Astrocyte (in vitro differentiated cells and primary cell): Measurements from ENCODE around the gene TRNAU1AP. TPM values are rescaled to one million over a fixed set of nuclear protein-coding genes. Genes with fewer than 3 reads are reported as not detected.
"Not testable (repeated sequence)": the region's sequence is repeated elsewhere in the genome, so short reads cannot be mapped to it uniquely, and the experiment has no call there.

ENCODE experiments used
- DNase-seq: peaks from one replicate; pipeline ENCODE4 v3.0.0-alpha.2; 2010; ENCODE audit warnings: low read depth
- FAIRE-seq: peaks from 2 replicates; lab custom pipeline; 2011; peaks lifted over from hg19 to GRCh38; lab: Jason Lieb, UNC
- H2AFZ ChIP-seq: 2 replicates; pipeline ENCODE4 v1.6.0; 2012; ENCODE audit warnings: low read depth, low read length, inconsistent platforms
- H3K27ac ChIP-seq: 2 replicates; pipeline ENCODE4 v1.5.1; 2011; ENCODE audit warnings: low read depth, low read length, inconsistent platforms
- H3K27me3 ChIP-seq: 2 replicates; pipeline ENCODE4 v1.6.0; 2011; ENCODE audit warnings: low read length, inconsistent platforms; ENCODE audit not compliant: insufficient read depth
- H3K36me3 ChIP-seq: 2 replicates; pipeline ENCODE4 v1.5.1; 2011; ENCODE audit warnings: low read length, inconsistent platforms; ENCODE audit not compliant: insufficient read depth
- H3K4me1 ChIP-seq: 2 replicates; pipeline ENCODE4 v1.5.1; 2011; ENCODE audit warnings: low read length, inconsistent platforms; ENCODE audit not compliant: insufficient read depth
- H3K4me2 ChIP-seq: 2 replicates; pipeline ENCODE4 v1.6.0; 2012; ENCODE audit warnings: low read length, inconsistent platforms
- H3K4me3 ChIP-seq: 2 replicates; pipeline ENCODE4 v1.5.1; 2011; ENCODE audit warnings: low read depth, mild to moderate bottlenecking, low read length, inconsistent platforms; ENCODE audit not compliant: insufficient read depth
- H3K79me2 ChIP-seq: 2 replicates; pipeline ENCODE4 v1.6.0; 2012; ENCODE audit warnings: mild to moderate bottlenecking, low read length, inconsistent platforms; ENCODE audit not compliant: insufficient read depth
- H3K9ac ChIP-seq: 2 replicates; pipeline ENCODE4 v1.6.0; 2012; ENCODE audit warnings: mild to moderate bottlenecking, low read length, inconsistent platforms
- H3K9me3 ChIP-seq: 2 replicates; pipeline ENCODE4 v1.5.1; 2012; ENCODE audit warnings: low read depth, mild to moderate bottlenecking, low read length, inconsistent platforms; ENCODE audit not compliant: insufficient read depth
- H4K20me1 ChIP-seq: 2 replicates; pipeline ENCODE4 v1.6.0; 2012; ENCODE audit warnings: low read length, inconsistent platforms; ENCODE audit not compliant: insufficient read depth
- H3K27ac Mint-ChIP-seq: one replicate; pipeline ENCODE4 v1.8.0; 2021; ENCODE audit warnings: mild to moderate bottlenecking, mixed read lengths; ENCODE audit not compliant: unreplicated experiment
- H3K27me3 Mint-ChIP-seq: one replicate; pipeline ENCODE4 v1.8.0; 2021; ENCODE audit warnings: low read depth, mixed read lengths; ENCODE audit not compliant: unreplicated experiment
- H3K36me3 Mint-ChIP-seq: one replicate; pipeline ENCODE4 v1.8.0; 2021; ENCODE audit warnings: low read depth, mixed read lengths; ENCODE audit not compliant: unreplicated experiment
- H3K4me1 Mint-ChIP-seq: one replicate; pipeline ENCODE4 v1.8.0; 2021; ENCODE audit warnings: low read depth, mixed read lengths; ENCODE audit not compliant: unreplicated experiment
- H3K4me3 Mint-ChIP-seq: one replicate; pipeline ENCODE4 v1.8.0; 2021; ENCODE audit warnings: mild to moderate bottlenecking, moderate library complexity, mixed read lengths; ENCODE audit not compliant: unreplicated experiment
- H3K9me3 Mint-ChIP-seq: one replicate; pipeline ENCODE4 v1.8.0; 2021; ENCODE audit warnings: mild to moderate bottlenecking, mixed read lengths; ENCODE audit not compliant: unreplicated experiment
- EZH2 ChIP-seq: IDR thresholded peaks from 2 replicates; pipeline ENCODE4 v1.6.1; 2012; ENCODE audit warnings: mild to moderate bottlenecking, low read length, inconsistent platforms; ENCODE audit not compliant: insufficient read depth
- total RNA-seq: library from RNA; stranded (reverse); gene quantifications from 2 replicates; pipeline ENCODE4 v1.2.1, GENCODE V29; 2021
- TF ChIP-seq, protein P1 (sequence below): IDR thresholded peaks from 2 replicates; pipeline ENCODE4 v1.5.1; 2011; ENCODE audit warnings: low read depth, mild to moderate bottlenecking, inconsistent platforms, low read length, moderate library complexity; ENCODE audit not compliant: insufficient read depth

TRNAU1AP gene
- total RNA-seq, 1 donor from 2014 or later: 21.7 TPM

DNA sequence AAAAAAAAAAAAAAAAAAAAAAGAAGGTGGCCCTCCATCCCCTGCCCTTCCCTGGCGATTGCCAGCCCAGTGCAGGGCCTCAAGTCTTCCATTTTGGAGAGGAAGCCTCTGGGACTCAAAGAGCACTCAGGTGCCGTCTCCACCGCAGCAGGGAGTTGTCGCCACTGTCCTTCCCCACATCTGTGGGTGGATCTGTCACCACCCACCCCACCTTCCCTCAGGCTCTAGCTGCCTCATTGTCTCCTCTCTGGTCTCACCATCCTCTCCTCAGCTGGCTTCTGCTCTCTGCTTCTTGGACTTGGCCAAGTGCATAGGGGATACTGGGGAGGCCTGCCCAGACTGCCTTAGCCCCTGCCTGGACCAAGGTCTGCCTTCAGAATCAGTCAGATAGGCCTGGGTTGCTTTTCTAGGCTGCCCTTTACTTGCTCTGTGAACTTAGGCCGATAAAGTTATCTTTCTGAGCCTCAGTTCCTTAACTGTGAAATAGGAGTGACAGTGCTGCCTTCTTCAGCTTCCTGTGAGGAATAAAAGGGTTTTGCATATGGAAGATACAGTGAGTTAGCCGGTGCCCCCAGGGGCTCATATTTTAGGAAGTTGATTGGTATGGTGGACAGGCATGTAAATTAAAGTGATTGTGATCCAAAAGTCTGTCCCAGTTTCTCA is 31.3 kb upstream of the TRNAU1AP start:
- H3K4me3 Mint-ChIP-seq: no peak overlapping the region
- H3K27ac ChIP-seq: no peak overlapping the region

DNA sequence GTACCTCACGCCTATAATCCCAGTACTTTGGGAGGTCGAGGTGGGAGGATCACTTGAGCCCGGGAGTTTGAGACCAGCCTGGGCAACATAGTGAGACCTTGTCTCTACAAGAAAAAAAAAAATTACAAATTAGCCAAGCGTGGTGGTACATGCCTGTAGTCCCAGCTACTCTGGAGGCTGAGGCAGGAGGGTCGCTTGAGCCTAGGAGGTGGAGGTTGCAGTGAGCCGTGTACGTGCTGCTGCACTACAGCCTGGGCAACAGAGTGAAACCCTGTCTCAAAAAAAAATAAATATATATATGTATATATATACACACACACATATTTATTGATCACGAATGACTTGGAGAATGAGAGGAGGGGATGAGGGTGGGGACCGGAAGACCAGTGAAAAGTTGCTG is 30.3 kb upstream of the TRNAU1AP start:
- peaks cover 61% of the 10 kb centered on the region for H4K20me1 ChIP-seq
- H2AFZ ChIP-seq, H3K27ac ChIP-seq, H3K36me3 ChIP-seq, H3K4me3 ChIP-seq, H3K27me3 Mint-ChIP-seq, H3K4me2 ChIP-seq, H3K4me3 Mint-ChIP-seq, H3K9me3 ChIP-seq, H3K9me3 Mint-ChIP-seq, H3K9ac ChIP-seq, DNase-seq, H3K27ac Mint-ChIP-seq, H3K36me3 Mint-ChIP-seq, FAIRE-seq, H3K27me3 ChIP-seq: not testable (repeated sequence)
- H3K4me1 Mint-ChIP-seq: peaks cover 10% of the 10 kb centered on the region
- H3K4me1 ChIP-seq: peaks cover 12% of the 10 kb centered on the region
- peaks cover 82% of the 10 kb centered on the region for H3K79me2 ChIP-seq

More for the DNA sequence above, 31.3 kb upstream of the TRNAU1AP start:
- Histone ChIP-seq H4K20me1 (peaks cover 70% of the 10 kb centered on the region), H3K4me3 (no peak overlapping the region), H3K4me2 (no peak overlapping the region), H3K4me1 (peaks cover 14% of the 10 kb centered on the region), H2AFZ (no peak overlapping the region), H3K79me2 (peaks cover 74% of the 10 kb centered on the region), H3K9me3 (no peaks in the 10 kb centered on the region), H3K9ac (no peak overlapping the region), H3K36me3 (peaks cover 5% of the 10 kb centered on the region), H3K27me3 (no peaks in the 10 kb centered on the region)
- peaks cover 11% of the 10 kb centered on the region for H3K4me1 Mint-ChIP-seq
- no peaks in the 10 kb centered on the region for H3K9me3 Mint-ChIP-seq
- DNase-seq (no peak), FAIRE-seq (no peak)
- H3K27me3 Mint-ChIP-seq: no peaks in the 10 kb centered on the region
- no peak for TF ChIP-seq EZH2
- TF ChIP-seq, protein P1, sequence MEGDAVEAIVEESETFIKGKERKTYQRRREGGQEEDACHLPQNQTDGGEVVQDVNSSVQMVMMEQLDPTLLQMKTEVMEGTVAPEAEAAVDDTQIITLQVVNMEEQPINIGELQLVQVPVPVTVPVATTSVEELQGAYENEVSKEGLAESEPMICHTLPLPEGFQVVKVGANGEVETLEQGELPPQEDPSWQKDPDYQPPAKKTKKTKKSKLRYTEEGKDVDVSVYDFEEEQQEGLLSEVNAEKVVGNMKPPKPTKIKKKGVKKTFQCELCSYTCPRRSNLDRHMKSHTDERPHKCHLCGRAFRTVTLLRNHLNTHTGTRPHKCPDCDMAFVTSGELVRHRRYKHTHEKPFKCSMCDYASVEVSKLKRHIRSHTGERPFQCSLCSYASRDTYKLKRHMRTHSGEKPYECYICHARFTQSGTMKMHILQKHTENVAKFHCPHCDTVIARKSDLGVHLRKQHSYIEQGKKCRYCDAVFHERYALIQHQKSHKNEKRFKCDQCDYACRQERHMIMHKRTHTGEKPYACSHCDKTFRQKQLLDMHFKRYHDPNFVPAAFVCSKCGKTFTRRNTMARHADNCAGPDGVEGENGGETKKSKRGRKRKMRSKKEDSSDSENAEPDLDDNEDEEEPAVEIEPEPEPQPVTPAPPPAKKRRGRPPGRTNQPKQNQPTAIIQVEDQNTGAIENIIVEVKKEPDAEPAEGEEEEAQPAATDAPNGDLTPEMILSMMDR: no peak
- H3K36me3 Mint-ChIP-seq: peaks cover 3% of the 10 kb centered on the region
- peak overlapping the region; percentile 8 for H3K27ac Mint-ChIP-seq

DNA sequence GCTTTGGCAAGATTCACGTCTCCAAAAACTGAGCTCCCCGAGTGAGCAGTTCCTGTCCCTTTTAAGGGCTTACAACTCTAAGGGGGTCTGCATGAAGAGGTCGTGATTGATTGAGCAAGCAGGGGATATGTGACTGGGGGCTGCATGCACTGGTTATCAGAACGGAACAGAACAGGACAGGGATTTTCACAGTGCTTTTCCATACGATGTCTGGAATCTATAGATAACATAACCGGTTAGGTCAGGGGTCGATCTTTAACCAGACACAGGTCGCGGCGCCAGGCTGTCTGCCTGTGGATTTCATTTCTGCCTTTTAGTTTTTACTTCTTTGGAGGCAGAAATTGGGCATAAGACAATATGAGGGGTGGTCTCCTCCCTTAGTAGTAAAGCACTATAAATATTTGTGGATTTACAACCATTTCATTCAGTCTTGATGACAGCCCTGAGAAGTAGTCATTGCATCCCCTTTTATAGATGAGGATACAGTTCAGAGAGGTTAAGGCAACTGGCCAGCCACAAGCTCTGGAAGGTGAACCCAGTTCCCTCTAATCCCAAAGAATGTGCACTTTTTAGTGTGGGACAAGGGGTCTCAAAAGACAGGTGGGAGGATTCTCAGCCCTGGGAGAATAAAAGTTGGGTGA is 27.8 kb upstream of the TRNAU1AP start:
- H3K36me3 Mint-ChIP-seq, H3K4me1 Mint-ChIP-seq, H3K27me3 Mint-ChIP-seq, H3K4me3 Mint-ChIP-seq, H3K4me1 ChIP-seq, H2AFZ ChIP-seq, H3K9me3 Mint-ChIP-seq, H3K4me3 ChIP-seq, H3K27ac ChIP-seq, DNase-seq, H3K4me2 ChIP-seq, H3K9ac ChIP-seq, H3K27me3 ChIP-seq, H3K27ac Mint-ChIP-seq, H3K9me3 ChIP-seq, FAIRE-seq, H3K36me3 ChIP-seq: not testable (repeated sequence)
- Histone ChIP-seq H3K79me2 (peaks cover 85% of the 10 kb centered on the region), H4K20me1 (peaks cover 44% of the 10 kb centered on the region)
